Prostate gland (tissue), 2 donors: ENCODE results near the gene NXPH4. TPM values are rescaled to one million over a fixed set of nuclear protein-coding genes. Genes with fewer than 3 reads are reported as not detected.

Experiments
- DNase-seq: peaks from one replicate; pipeline ENCODE4 v3.0.0-alpha.2; 2019; ENCODE audit warnings: low spot score
- H3K27ac ChIP-seq, 2 donors: fragments of 200-600 bp; sonication (generic); 2 replicates each; pipeline ENCODE4 v1.5.1; 2017 to 2019
- H3K27me3 ChIP-seq: fragments of 200-600 bp; sonication (generic); replicated peaks from 2 replicates; pipeline ENCODE4 v1.5.1; 2019; ENCODE audit not compliant: insufficient read depth
- H3K36me3 ChIP-seq, 2 donors: fragments of 200-600 bp; sonication (generic); 1 replicate in 1 of 2; 2 replicates in 1 of 2; pipeline versions ENCODE4 v1.5.1 to v1.8.1; 2017 to 2019
- H3K4me1 ChIP-seq: fragments of 200-600 bp; sonication (generic); replicated peaks from 2 replicates; pipeline ENCODE4 v1.5.1; 2019
- H3K4me3 ChIP-seq, 2 donors: fragments of 200-600 bp; sonication (generic); 2 replicates each; pipeline ENCODE4 v1.5.1; 2017 to 2019
- H3K9me3 ChIP-seq: fragments of 200-600 bp; sonication (generic); 2 replicates; pipeline ENCODE4 v1.5.1; 2017
- POLR2A ChIP-seq: fragments of 450-650 bp; IDR thresholded peaks from one replicate; pipeline ENCODE4 v1.6.1; 2016; ENCODE audit warnings: antibody characterized with exemption, mild to moderate bottlenecking
- POLR2AphosphoS5 ChIP-seq: sonication (generic); formaldehyde crosslinking; IDR thresholded peaks from one replicate; pipeline ENCODE4 v1.6.1; 2017; ENCODE audit warnings: antibody characterized with exemption
- WGBS: methylation state at CpG from one replicate; pipeline ENCODE4 v1.1.5; 2018; 5-methylcytosine and 5-hydroxymethylcytosine counted together
- intact Hi-C: fragments of 100-400 bp; cut with DNase I; formaldehyde crosslinking; loops from one replicate; pipeline ENCODE4 v1.14.2; 2022
- total RNA-seq, 2 donors: library from RNA; depleted of rRNA; stranded (reverse); fragments of >200 nt; gene quantifications; one replicate each; pipeline ENCODE4 v1.1.0, GENCODE V29; 2016
- TF ChIP-seq, protein P1 (sequence below), 4 experiments: fragments of 200-600 bp in 2 of 4; fragments of 450-650 bp in 2 of 4; sonication (generic) in 2 of 4; IDR thresholded peaks; 1 replicate in 3 of 4; 2 replicates in 1 of 4; pipeline ENCODE4 v1.5.1; 2016 to 2019; ENCODE audit warnings: antibody characterized with exemption in 4 of 4, mild to moderate bottlenecking in 2 of 4, moderate library complexity in 2 of 4

The NXPH4 gene
- total RNA-seq, 2 donors from 2014 or later: 10.2 to 18.1 TPM

DNA sequence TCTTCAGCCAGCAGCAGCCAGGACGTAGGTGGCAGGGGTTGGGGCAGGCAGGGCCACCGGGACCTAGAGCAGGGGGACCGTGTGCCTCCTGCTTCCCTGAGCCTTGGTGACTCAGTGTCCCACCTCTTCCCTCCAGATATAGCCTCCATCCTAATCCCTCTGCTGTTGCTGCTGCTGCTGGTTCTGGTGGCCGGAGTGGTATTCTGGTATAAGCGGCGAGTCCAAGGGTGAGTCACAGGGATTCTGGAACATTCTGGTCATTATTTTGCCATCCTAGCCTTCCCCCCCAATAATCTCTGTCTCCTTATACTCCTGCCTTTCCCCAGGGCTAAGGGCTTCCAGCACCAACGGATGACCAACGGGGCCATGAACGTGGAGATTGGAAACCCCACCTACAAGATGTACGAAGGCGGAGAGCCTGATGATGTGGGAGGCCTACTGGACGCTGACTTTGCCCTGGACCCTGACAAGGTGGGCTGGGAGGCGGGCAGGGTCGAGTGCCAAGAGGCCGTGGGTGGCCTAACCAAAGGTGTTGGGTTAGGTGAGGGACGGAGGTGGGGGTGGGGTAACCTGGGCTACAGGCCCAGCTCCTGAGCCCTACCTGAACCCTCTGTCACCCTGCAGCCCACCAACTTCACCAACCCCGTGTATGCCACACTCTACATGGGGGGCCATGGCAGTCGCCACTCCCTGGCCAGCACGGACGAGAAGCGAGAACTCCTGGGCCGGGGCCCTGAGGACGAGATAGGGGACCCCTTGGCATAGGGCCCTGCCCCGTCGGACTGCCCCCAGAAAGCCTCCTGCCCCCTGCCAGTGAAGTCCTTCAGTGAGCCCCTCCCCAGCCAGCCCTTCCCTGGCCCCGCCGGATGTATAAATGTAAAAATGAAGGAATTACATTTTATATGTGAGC is 4.5 kb upstream of the NXPH4 start:
- Histone ChIP-seq H3K4me1 (peaks cover 10% of the 10 kb centered on the region), H3K4me3 (no peak overlapping the region), H3K27ac (no peak overlapping the region), H3K27me3 (no peaks in the 10 kb centered on the region), H3K9me3 (no peaks in the 10 kb centered on the region), H3K36me3 (peaks cover 0 to 5% of the 10 kb centered on the region in 2 donors)
- no peak for DNase-seq
- intact Hi-C loops: no loop called here
- TF ChIP-seq POLR2A (no peak), POLR2AphosphoS5 (no peak)
- TF ChIP-seq, protein P1, sequence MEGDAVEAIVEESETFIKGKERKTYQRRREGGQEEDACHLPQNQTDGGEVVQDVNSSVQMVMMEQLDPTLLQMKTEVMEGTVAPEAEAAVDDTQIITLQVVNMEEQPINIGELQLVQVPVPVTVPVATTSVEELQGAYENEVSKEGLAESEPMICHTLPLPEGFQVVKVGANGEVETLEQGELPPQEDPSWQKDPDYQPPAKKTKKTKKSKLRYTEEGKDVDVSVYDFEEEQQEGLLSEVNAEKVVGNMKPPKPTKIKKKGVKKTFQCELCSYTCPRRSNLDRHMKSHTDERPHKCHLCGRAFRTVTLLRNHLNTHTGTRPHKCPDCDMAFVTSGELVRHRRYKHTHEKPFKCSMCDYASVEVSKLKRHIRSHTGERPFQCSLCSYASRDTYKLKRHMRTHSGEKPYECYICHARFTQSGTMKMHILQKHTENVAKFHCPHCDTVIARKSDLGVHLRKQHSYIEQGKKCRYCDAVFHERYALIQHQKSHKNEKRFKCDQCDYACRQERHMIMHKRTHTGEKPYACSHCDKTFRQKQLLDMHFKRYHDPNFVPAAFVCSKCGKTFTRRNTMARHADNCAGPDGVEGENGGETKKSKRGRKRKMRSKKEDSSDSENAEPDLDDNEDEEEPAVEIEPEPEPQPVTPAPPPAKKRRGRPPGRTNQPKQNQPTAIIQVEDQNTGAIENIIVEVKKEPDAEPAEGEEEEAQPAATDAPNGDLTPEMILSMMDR (IDR thresholded peaks at IDR 0.05): no peak
- WGBS: 83% methylated on average over 27 of the region's 27 CpGs

DNA sequence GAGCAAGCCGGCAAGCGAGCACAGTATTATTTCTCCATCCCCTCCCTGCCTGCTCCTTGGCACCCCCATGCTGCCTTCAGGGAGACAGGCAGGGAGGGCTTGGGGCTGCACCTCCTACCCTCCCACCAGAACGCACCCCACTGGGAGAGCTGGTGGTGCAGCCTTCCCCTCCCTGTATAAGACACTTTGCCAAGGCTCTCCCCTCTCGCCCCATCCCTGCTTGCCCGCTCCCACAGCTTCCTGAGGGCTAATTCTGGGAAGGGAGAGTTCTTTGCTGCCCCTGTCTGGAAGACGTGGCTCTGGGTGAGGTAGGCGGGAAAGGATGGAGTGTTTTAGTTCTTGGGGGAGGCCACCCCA is 3.9 kb upstream of the NXPH4 start:
- intact Hi-C loops: no loop called here
- no peak for DNase-seq
- H3K36me3 ChIP-seq: peaks cover 0 to 5% of the 10 kb centered on the region in 2 donors
- 81% methylated on average over 7 of the region's 7 CpGs for WGBS
- TF ChIP-seq POLR2AphosphoS5 (no peak), POLR2A (no peak)
- TF ChIP-seq, protein P1 (IDR thresholded peaks at IDR 0.05): no peak
- no peak overlapping the region for H3K27ac ChIP-seq
- H3K4me1 ChIP-seq: peaks cover 16% of the 10 kb centered on the region
- no peaks in the 10 kb centered on the region for H3K27me3 ChIP-seq
- no peak overlapping the region for H3K4me3 ChIP-seq
- H3K9me3 ChIP-seq: no peaks in the 10 kb centered on the region

DNA sequence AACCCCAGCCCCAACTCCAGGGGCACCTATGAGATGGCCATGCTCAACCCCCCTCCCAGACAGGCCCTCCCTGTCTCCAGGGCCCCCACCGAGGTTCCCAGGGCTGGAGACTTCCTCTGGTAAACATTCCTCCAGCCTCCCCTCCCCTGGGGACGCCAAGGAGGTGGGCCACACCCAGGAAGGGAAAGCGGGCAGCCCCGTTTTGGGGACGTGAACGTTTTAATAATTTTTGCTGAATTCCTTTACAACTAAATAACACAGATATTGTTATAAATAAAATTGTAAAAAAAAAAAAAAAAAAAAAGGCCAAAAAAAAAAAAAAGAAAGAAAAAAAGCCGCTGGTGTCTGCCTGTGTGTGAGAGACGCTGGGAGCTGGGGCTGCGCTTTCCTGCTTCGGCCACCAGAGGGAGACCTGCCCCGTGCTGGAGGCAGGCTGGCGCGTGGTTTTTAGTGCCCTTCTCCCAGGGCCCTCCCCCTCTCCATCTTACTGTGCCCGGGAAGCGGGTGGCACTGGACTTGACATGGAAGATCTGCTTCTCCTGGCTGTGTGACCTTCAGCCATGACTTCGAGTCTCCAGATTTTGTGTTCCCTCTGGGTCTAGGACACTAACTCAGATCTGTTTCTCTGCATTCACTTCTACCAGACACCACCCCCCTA is 3.4 kb upstream of the NXPH4 start:
- intact Hi-C loops: no loop called here
- peak; percentile 86 for DNase-seq
- Histone ChIP-seq H3K9me3 (no peaks in the 10 kb centered on the region), H3K27me3 (no peaks in the 10 kb centered on the region), H3K4me3 (no peak overlapping the region), H3K4me1 (peaks cover 19% of the 10 kb centered on the region), H3K36me3 (peaks cover 0 to 5% of the 10 kb centered on the region in 2 donors), H3K27ac (no peak overlapping the region)
- 11% methylated on average over 16 of the region's 16 CpGs for WGBS
- TF ChIP-seq POLR2A (no peak), POLR2AphosphoS5 (peak; percentile 64)
- TF ChIP-seq, protein P1 (IDR thresholded peaks at IDR 0.05): peak; percentile 79 to 95 (median 88)

DNA sequence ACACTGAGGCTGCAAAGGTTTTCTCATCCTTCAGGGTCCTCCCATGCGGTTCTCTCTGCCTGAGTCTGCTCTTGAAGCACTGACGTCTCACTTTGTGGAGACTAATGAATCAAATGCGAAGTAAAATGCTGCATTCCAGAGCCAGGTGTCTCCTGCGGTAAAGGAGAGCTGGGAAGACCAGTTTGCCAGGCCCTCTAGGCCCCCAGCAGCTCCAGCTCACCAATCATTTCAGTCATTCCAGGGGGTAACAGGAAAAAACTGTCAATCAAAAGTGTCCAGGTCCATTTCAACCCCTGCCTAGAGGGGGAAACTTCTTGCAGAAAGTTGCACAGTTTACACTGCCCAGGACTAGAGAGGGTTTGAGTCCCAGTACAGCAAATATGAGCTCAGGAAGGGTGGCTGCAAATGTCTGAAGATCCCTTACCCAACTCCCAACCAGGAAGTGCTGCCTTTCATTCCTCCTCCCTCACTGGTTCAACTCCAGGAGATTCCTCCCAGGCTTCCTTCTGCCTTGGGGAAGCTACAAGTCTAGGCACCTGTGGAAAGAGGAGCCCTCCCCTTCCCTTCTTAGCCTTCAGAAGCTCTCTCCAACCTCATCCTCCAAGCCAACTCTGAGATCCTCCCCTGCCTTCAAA is 2.7 kb upstream of the NXPH4 start:
- Histone ChIP-seq H3K9me3 (no peaks in the 10 kb centered on the region), H3K4me1 (peaks cover 20% of the 10 kb centered on the region), H3K27ac (no peak overlapping the region), H3K27me3 (no peaks in the 10 kb centered on the region), H3K36me3 (peaks cover 0 to 5% of the 10 kb centered on the region in 2 donors), H3K4me3 (no peak overlapping the region)
- no peak for TF ChIP-seq POLR2A
- TF ChIP-seq, protein P1 (IDR thresholded peaks at IDR 0.05): no peak
- TF ChIP-seq POLR2AphosphoS5: no peak
- 40% methylated on average over 4 of the region's 4 CpGs for WGBS
- DNase-seq: no peak
- intact Hi-C loops: loop anchor here (1.0 kb wide), 1 partner anchor 25 kb away; no protein-coding TSS in a partner anchor
